ENCODE measurements around the gene MARCHF6. TPM values are rescaled to one million over a fixed set of nuclear protein-coding genes. Genes with fewer than 3 reads are reported as not detected.

The MARCHF6 gene
- total and polyA plus RNA-seq, 9 of the 15 experiments (the other 6 are each of a cell fraction or from before 2014, with no cell fraction given): 74.1 to 456 (median 116) TPM

GRCh38 chr5:10328323-10328722 lies 25.2 kb upstream of the MARCHF6 start (continued):
- TF ChIP-seq, protein P1, sequence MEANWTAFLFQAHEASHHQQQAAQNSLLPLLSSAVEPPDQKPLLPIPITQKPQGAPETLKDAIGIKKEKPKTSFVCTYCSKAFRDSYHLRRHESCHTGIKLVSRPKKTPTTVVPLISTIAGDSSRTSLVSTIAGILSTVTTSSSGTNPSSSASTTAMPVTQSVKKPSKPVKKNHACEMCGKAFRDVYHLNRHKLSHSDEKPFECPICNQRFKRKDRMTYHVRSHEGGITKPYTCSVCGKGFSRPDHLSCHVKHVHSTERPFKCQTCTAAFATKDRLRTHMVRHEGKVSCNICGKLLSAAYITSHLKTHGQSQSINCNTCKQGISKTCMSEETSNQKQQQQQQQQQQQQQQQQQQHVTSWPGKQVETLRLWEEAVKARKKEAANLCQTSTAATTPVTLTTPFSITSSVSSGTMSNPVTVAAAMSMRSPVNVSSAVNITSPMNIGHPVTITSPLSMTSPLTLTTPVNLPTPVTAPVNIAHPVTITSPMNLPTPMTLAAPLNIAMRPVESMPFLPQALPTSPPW (CRISPR knock-in tag; IDR thresholded peaks at IDR 0.05): no peak
- TF ChIP-seq NFE2 (IDR thresholded peaks at IDR 0.05; ENCODE audit: low read depth) (no peak), CHD4 (IDR thresholded peaks at IDR 0.05; ENCODE audit: insufficient read depth, insufficient replicate concordance, low read depth, low read length, poor library complexity, severe bottlenecking) (no peak), NR2C1 (IDR thresholded peaks at IDR 0.05) (no peak), NR2C1 (tag; IDR thresholded peaks at IDR 0.05) (no peak), CSDE1 (IDR thresholded peaks at IDR 0.05) (no peak), BRCA1 (IDR thresholded peaks at IDR 0.05) (no peak), BRCA1 (CRISPR knock-in tag; IDR thresholded peaks at IDR 0.05) (no peak), MEF2A (IDR thresholded peaks at IDR 0.05; ENCODE audit: control insufficient read depth, low read depth, low read length) (no peak), ZNF239 (CRISPR knock-in tag; IDR thresholded peaks at IDR 0.05) (no peak), BCL6 (CRISPR knock-in tag; IDR thresholded peaks at IDR 0.05) (no peak), BHLHE40 (IDR thresholded peaks at IDR 0.05; ENCODE audit: low read length) (no peak)
- TF ChIP-seq, protein P2, sequence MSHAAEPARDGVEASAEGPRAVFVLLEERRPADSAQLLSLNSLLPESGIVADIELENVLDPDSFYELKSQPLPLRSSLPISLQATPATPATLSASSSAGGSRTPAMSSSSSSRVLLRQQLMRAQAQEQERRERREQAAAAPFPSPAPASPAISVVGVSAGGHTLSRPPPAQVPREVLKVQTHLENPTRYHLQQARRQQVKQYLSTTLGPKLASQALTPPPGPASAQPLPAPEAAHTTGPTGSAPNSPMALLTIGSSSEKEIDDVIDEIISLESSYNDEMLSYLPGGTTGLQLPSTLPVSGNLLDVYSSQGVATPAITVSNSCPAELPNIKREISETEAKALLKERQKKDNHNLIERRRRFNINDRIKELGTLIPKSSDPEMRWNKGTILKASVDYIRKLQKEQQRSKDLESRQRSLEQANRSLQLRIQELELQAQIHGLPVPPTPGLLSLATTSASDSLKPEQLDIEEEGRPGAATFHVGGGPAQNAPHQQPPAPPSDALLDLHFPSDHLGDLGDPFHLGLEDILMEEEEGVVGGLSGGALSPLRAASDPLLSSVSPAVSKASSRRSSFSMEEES (CRISPR knock-in tag; IDR thresholded peaks at IDR 0.05): no peak
- TF ChIP-seq, protein P3, sequence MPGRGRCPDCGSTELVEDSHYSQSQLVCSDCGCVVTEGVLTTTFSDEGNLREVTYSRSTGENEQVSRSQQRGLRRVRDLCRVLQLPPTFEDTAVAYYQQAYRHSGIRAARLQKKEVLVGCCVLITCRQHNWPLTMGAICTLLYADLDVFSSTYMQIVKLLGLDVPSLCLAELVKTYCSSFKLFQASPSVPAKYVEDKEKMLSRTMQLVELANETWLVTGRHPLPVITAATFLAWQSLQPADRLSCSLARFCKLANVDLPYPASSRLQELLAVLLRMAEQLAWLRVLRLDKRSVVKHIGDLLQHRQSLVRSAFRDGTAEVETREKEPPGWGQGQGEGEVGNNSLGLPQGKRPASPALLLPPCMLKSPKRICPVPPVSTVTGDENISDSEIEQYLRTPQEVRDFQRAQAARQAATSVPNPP (IDR thresholded peaks at IDR 0.05; ENCODE audit: borderline replicate concordance, insufficient read depth, insufficient read length): no peak
